H1 (cell line): Measurements from ENCODE around the gene CDH20. TPM values are rescaled to one million over a fixed set of nuclear protein-coding genes. Genes with fewer than 3 reads are reported as not detected.

Experiments used
- CBX5 ChIP-seq: fragments of 300-800, 300-1000 bp; sonication (generic); IDR thresholded peaks from 2 replicates; pipeline ENCODE4 v1.7.1; 2016; ENCODE audit warnings: antibody characterized with exemption, low read length, low read depth
- CHD7 ChIP-seq: fragments of 300-600 bp; sonication (generic); IDR thresholded peaks from 2 replicates; pipeline ENCODE4 v1.7.1; 2012; ENCODE audit warnings: low read length, moderate library complexity, mild to moderate bottlenecking, inconsistent platforms; ENCODE audit not compliant: insufficient replicate concordance
- EZH2 ChIP-seq: fragments of 200-600 bp; sonication (generic); IDR thresholded peaks from 2 replicates; pipeline ENCODE4 v1.7.1; 2012; ENCODE audit warnings: low read depth, mild to moderate bottlenecking, moderate library complexity, low read length, inconsistent platforms; ENCODE audit not compliant: severe bottlenecking
- KDM1A ChIP-seq: fragments of 200-600, 300-600 bp; sonication (generic); IDR thresholded peaks from 2 replicates; pipeline ENCODE4 v1.7.1; 2016; ENCODE audit warnings: mild to moderate bottlenecking, low read length, borderline replicate concordance
- MAFK ChIP-seq: IDR thresholded peaks from 2 replicates; pipeline ENCODE4 v1.6.1; 2012; ENCODE audit warnings: low read depth, mild to moderate bottlenecking, improper control_type of control experiment, low read length
- NRF1 ChIP-seq: IDR thresholded peaks from 2 replicates; pipeline ENCODE4 v1.6.1; 2011; ENCODE audit warnings: mild to moderate bottlenecking, low read depth, low read length, improper control_type of control experiment
- POLR2AphosphoS5 ChIP-seq: IDR thresholded peaks from 2 replicates; pipeline ENCODE4 v1.6.1; 2011; ENCODE audit warnings: low read depth, low read length
- RXRA ChIP-seq: IDR thresholded peaks from 2 replicates; pipeline ENCODE4 v1.6.1; 2011; ENCODE audit warnings: low read depth, mild to moderate bottlenecking, low read length, moderate library complexity; ENCODE audit not compliant: insufficient read depth
- SIX5 ChIP-seq: IDR thresholded peaks from 2 replicates; pipeline ENCODE4 v1.6.1; 2011; ENCODE audit warnings: mild to moderate bottlenecking, low read depth, low read length
- SP2 ChIP-seq: IDR thresholded peaks from 2 replicates; pipeline ENCODE4 v1.6.1; 2012; ENCODE audit warnings: mild to moderate bottlenecking, low read length, inconsistent platforms
- TAF1 ChIP-seq: IDR thresholded peaks from 2 replicates; pipeline ENCODE4 v1.6.1; 2011; ENCODE audit warnings: mild to moderate bottlenecking, low read depth, low read length
- polyA plus RNA-seq, 7 experiments: library from polyadenylated mRNA; depleted of rRNA in 3 of 7; stranded (reverse) in 5 of 7; unstranded in 2 of 7; fragments of >200 nt in 5 of 7; fragments of 200-250 nt in 2 of 7; gene quantifications; 1 replicate in 5 of 7; 2 replicates in 1 of 7; 4 replicates in 1 of 7; pipeline versions ENCODE4 v1.2.1 to v1.2.3, GENCODE V29; 2011 to 2013; ENCODE audit warnings: missing spikeins in 2 of 7, mixed read lengths in 2 of 7
- total RNA-seq: library from RNA; stranded (reverse); fragmentation: NEBNext Ultra II Directional; extraction: Animal tissue kit (Norgen Biotek cat#: 25700); gene quantifications from 2 replicates; pipeline ENCODE4 v1.2.1, GENCODE V29; 2021
- TF ChIP-seq, protein P1 (sequence below): IDR thresholded peaks from 2 replicates; pipeline ENCODE4 v1.6.1; 2012; ENCODE audit warnings: inconsistent platforms

Gene CDH20
- total and polyA plus RNA-seq, 2 of the 8 experiments (the other 6 are each of a cell fraction or from before 2014, with no cell fraction given) = 0.07 to 0.12 TPM

- TF ChIP-seq SP2 (no peak), NRF1 (no peak), CBX5 (no peak), MAFK (no peak), RXRA (no peak), SIX5 (no peak), KDM1A (no peak), POLR2AphosphoS5 (no peak), TAF1 (0 out of 2 replicates have a peak, but pooled peaks have one; percentile 36), CHD7 (no peak), EZH2 (no peak)
- TF ChIP-seq, protein P1, sequence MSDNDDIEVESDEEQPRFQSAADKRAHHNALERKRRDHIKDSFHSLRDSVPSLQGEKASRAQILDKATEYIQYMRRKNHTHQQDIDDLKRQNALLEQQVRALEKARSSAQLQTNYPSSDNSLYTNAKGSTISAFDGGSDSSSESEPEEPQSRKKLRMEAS = peak; percentile 77
These were observed at the start of gene CDH20 (continued) for GRCh38 chr18:61333271-61333745.
